SK-N-MC (cell line): ENCODE measurements around the gene PARVB.

Experiments
- EZH2 ChIP-seq: fragments of 200-600 bp; sonication (generic); IDR thresholded peaks from one replicate; pipeline ENCODE4 v1.6.1; 2017; ENCODE audit warnings: antibody characterized with exemption
- FOXP2 ChIP-seq: optimal IDR thresholded peaks from 2 replicates; pipeline ENCODE3; 2011; ENCODE audit warnings: mild to moderate bottlenecking, moderate library complexity; ENCODE audit not compliant: insufficient read depth; ENCODE audit errors: extremely low read length, control extremely low read depth
- POLR2AphosphoS5 ChIP-seq: IDR thresholded peaks from 2 replicates; pipeline ENCODE4 v1.6.1; 2012; ENCODE audit warnings: mild to moderate bottlenecking, low read depth, low read length, borderline replicate concordance

DNA sequence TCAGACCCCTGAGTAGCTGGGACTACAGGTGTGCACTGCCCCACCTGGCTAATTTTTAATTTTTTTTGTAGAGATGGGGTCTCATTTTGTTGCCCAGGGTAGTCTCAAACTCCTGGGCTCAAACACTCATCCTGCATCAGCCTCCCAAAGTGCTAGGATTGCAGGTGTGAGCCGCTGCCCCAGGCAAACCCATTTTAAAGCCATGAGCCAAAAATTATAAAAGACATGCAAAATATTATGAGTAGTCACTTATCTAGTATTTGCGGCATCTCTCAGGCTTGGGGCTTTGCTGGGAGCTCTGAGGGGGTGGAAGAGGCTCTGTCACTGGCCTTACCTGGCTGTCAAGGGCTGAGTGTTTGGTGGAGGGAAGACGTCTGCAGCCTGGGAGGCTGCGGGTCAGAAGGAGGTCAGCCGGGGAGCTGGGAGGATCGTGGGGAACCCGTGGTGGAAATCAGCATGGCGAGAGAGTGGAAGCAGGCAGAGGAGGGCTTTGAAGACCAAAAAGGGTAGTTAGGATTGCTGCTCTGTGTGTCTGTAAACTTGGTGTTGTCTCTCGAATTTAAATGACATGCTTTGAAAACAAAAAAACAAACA is 87.6 kb downstream of the PARVB start:
- TF ChIP-seq POLR2AphosphoS5 (no peak), EZH2 (no peak), FOXP2 (no peak)
